D341Med (cell line): ENCODE measurements around the gene TIMP2.
"Not testable (repeated sequence)": the region's sequence is repeated elsewhere in the genome, so short reads cannot be mapped to it uniquely, and the experiment has no call there.

Experiments used
- DNase-seq: peaks from one replicate; pipeline ENCODE4 v3.0.0; 2012; ENCODE audit warnings: low spot score

Gene TIMP2

DNA sequence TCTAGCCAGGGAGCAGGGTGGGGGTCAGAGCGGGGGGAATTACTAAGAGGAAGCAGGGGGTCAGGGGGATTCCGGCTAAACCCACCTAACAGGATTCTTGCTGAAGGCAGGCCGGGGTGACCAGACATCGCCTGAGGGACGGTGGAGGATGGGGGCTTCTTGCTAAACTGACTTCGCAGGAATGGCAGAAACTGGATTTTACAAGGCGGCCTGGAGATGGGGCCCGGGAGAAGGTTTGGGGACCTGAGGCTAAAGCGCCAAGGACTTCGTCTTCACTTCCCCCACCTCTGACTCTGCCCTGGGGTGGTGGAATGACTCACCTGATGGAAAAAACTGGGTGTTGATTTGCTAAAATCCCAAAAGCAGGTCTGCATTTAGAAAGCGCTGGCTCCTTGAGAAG, 31.1 kb upstream of the TIMP2 start:
- DNase-seq = no peak

DNA sequence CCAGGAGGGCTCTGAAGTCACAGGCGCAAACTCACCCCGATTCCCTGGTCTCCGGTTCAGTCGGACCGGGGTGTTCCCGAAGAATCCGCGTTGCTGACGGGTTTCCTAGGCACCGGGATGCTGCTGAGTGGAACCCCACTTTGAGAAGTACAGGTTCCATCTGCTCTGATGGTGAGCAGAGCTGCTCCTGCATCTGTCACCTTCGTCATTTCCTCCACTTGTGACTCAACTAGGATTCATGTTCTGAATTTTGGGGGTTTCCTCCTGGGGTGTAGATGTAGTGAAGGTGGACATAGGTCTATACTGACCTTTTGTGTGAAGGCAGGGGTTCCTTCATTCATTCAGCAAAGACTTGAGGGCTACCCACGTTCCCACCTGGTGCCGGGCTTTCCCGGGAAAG, 29.5 kb upstream of the TIMP2 start:
- no peak for DNase-seq

GRCh38 chr17:78953356-78954350, 28.5 kb upstream of the TIMP2 start:
- no peak for DNase-seq

DNA sequence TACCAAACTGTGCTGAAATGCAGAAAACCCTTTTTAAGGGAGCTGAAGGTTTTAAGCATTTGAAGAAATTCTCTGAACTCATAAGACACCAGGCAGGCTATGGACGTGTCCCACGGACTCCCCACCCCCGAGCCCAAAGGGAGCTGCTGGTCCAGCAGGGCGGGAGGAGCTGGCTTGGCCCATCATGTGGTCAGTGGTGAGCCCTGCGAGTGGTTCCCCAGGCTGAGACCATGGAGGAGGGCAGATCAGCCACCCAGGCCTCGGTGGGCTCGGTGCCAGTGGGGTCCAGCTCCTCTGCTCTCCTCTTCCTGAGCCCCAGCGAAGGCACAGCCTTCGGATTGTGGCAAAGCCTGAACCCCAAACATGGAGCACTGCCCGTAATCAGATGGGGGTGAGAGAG, 27.5 kb upstream of the TIMP2 start:
- DNase-seq = no peak

DNA sequence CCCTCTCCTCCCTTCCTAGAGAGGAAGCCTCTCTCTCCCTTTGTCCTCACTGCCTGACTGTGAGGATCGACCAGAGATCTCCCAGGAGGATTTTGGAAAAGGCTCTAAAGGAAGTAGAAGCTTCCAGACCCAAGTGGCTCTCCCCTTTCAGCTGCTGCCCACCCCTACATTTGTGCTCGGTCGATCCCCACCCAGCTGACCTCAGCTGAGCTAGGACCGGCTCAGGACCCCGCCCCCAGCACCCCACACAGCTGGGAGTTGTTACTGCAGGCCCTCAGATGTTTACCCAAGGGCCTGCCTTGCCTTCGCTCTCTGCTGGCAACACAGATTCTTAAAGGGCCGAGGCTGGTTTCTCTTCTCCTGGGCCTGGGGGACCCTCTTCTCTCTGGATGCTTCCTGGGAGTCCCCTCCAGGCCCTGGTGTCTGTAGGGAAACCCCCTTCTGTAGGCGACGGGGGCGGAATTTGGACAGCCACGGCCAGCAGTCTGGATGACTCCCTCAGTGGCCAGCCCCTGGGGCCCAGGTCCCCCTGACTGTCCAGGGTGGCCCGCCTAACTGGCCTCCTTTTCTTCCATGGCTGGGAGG, 26.9 kb upstream of the TIMP2 start:
- no peak for DNase-seq

DNA sequence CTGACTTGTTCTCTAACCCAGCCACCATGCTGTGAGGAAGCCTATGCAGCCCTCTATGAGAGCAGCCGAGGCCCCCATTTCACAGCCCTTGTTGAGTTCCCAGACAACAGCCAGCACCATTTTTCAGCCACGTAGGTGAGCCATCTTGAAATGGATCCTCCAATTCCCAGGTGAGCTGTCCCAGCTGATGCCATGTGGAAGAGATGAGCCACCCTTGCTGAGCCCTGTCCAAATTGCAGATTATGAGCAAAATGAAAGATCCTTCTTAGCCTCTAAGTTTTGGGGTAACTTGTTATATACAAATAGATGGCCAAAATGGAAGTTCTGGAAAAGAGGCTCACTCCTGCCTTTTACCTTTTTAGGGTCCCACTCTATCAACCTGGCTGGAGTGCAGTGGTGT, 25.7 kb upstream of the TIMP2 start:
- no peak for DNase-seq

GRCh38 chr17:78947235-78948149, 22.3 kb upstream of the TIMP2 start:
- no peak for DNase-seq

GRCh38 chr17:78946631-78947030, 21.4 kb upstream of the TIMP2 start:
- no peak for DNase-seq

- DNase-seq = no peak
Observed at GRCh38 chr17:78946131-78946530, 20.9 kb upstream of the TIMP2 start.

GRCh38 chr17:78945455-78945854, 20.3 kb upstream of the TIMP2 start:
- DNase-seq = not testable (repeated sequence)

DNA sequence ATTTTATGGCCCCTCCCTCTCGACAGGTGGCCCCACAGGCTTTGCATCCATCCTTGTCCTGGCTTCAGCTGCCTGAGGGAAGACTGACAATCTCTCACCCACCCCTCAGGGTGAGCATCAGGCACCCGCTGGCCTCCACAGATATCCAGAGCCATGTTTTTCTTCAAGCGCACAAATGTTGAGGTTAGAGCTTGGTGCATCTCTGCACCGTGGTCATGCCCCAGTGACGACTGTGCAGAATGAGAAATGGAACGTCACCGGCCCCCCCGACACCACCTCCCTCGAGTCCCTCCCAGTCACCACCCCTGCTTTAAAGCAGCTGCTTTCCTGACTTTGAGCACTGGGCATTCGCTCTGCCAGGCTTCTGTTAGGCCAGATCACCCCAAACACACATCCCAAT, 19.8 kb upstream of the TIMP2 start:
- DNase-seq = no peak

DNA sequence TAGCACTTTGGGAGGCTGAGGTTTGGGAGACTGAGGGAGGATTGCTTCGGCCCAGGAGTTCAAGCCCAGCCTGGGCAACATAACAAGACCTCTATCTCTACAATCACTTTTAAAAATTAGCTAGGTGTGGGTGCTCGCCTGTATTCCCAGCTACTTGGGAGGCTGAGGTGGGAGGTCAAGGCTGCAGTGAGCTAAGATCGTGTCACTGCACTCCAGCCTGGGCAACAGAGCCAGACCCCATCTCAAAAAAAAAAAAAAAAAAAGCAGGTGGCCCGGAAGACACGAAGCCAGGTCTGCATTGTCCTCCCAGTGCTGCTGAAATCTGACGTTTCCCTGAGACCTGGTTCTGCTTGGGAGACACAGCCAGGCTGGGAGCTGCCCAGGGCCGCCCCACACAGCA, 18.8 kb upstream of the TIMP2 start:
- no peak for DNase-seq

GRCh38 chr17:78940708-78941107, 15.5 kb upstream of the TIMP2 start:
- no peak for DNase-seq

DNA sequence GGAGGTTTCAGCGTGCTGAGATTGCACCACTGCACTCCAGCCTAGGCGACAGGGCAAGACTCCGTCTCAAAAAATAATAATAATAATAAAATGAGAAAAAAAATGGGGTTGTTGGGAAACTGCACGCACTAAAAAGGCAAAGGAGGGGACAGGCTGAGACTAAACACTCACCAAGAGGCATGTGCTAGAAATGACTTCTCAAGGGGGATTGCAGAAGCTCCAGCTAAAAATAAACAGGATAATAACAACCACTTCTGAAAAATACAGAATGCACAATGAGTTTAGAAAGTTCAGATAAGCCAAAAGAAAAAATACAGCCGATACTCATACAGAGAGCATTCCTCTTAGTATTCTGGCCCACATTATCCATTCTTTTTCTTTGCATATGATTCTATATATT, 15.1 kb upstream of the TIMP2 start:
- no peak for DNase-seq

DNA sequence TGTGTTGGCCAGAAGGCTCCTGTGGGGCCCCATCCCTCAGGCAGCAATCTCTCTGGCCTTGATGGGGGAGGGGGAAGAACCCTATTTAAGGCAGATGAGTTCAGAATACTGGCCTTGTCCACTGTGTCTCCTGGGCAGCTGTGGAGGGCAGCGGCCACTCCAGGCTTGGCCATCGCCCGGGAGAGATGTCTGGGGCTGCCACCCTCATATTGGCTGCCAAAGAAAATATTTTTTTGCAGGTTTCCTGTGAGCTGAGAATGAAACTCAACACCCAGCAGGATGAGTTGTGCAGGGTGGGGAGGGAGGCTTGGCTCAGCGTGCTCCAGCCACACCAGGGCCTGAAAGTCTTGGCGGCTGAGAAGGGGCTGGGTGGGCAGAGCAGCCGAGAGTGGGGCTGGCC, 14.4 kb upstream of the TIMP2 start:
- no peak for DNase-seq

- no peak for DNase-seq
Observed at GRCh38 chr17:78937561-78937960, 12.4 kb upstream of the TIMP2 start.

GRCh38 chr17:78935419-78936323, 10.5 kb upstream of the TIMP2 start:
- DNase-seq = no peak

DNA sequence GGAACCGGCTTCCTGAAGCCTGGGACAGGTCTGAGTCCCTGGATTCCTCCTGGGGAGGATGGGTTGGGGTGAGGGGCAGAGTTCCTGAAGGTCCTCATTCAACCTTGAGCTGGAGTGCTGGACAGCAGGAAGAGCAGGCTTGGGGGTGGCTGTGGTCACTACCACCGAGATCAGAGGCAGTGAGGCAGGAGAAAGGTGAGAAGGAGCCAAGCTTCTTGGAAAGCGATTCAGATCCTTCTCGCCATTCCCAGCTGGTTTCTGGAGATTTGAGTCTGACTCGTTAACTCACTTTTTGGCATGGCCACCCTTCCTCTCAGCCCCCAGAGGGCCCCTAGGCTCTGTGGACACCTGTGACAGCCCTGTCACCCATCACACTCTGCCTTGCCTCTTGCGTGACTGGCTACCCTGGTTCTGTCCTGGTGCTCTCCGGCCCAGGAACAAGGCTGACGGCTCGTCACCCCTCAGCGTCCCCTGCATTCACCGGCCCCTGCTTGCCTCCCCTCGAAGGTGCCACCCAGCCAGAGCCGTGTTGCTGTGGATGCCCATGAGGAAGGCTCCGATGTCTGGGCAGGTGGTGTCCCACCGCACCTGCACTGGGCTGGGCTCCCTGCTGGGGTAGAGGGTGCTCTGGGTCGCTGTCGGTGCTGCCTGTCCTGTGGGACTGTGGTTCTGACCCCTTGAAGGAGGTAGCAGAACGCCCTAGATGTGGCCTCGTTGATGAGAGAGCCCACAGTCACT, 9.7 kb upstream of the TIMP2 start:
- DNase-seq = no peak

- no peak for DNase-seq
Observed at GRCh38 chr17:78933959-78934568, 8.9 kb upstream of the TIMP2 start.
